ENCODE data around the gene KRTAP10-12. TPM values are rescaled to one million over a fixed set of nuclear protein-coding genes. Genes with fewer than 3 reads are reported as not detected.

KRTAP10-12 gene
- total RNA-seq, 1 experiment from 2014 or later, result not detected

DNA sequence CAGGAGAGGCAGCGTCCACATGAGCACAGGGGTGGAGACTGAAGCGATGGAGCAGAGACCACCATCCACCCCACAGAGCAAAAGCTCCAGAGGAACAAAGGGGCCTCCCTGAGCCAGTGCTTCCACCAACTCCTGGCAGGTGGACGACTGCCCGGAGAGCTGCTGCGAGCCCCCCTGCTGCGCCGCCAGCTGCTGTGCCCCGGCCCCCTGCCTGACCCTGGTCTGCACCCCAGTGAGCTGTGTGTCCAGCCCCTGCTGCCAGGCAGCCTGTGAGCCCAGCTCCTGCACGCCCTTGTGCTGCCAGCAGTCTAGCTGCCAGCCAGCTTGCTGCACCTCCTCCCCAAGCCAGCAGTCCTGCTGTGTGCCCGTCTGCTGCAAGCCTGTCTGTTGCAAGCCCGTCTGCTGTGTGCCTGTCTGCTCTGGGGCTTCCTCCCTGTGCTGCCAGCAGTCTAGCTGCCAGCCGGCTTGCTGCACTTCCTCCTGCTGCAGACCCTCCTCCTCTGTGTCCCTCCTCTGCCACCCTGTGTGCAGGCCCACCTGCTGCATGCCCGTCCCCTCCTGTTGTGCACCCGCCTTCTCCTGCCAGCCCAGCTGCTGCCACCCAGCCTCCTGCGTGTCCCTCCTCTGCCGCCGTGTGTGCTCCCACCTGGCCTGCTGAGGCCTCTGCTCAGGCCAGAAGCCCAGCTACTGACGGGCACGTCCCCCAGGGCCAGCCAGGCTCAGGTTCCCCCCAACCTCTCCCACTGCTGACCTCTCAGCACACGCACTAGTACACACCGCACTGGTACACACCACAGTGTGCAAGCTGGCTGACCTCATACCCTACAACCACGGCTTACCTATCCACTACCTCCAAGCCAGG, 5.4 kb downstream of the KRTAP10-12 start:
- H2AFZ ChIP-seq (ENCODE audit: low read length), result no peak overlapping the region
- no TSS peak for BruUV-seq (replicated peaks)
- H3K9me3 ChIP-seq (ENCODE audit: low read length), result no peaks in the 10 kb centered on the region
- no peaks in the 10 kb centered on the region for H4K20me1 ChIP-seq (ENCODE audit: low read length)
- no peaks in the 10 kb centered on the region for H3K9me2 ChIP-seq (replicated peaks; ENCODE audit: low read length)
- intact Hi-C loops (cut with micrococcal nuclease), result no loop called here
- H3K4me3 ChIP-seq (ENCODE audit: low read length), result no peak overlapping the region
- no peak overlapping the region for H3K27ac ChIP-seq (ENCODE audit: low read length)
- no peak overlapping the region for H3K4me2 ChIP-seq (ENCODE audit: low read length)
- H3K4me1 ChIP-seq (ENCODE audit: insufficient read depth, low read length), result no peaks in the 10 kb centered on the region
- DNase-seq, result no peak
- no peaks in the 10 kb centered on the region for H3F3A ChIP-seq (ENCODE audit: low read length, unreplicated experiment)
- no peaks in the 10 kb centered on the region for H3K79me2 ChIP-seq (ENCODE audit: low read length)
- CTCF ChIA-PET, result interaction anchor here (1.0 kb wide), 1 partner anchor 40 kb away, joined by 3 read pairs; no protein-coding TSS in a partner anchor
- POLR2A ChIA-PET (ENCODE audit: unreplicated experiment), result no interaction called here
- ATAC-seq, result no peak
- TF ChIP-seq EZH2 (IDR thresholded peaks at IDR 0.05; ENCODE audit: low read length, unreplicated experiment), result no peak
- TF ChIP-seq, protein P1, sequence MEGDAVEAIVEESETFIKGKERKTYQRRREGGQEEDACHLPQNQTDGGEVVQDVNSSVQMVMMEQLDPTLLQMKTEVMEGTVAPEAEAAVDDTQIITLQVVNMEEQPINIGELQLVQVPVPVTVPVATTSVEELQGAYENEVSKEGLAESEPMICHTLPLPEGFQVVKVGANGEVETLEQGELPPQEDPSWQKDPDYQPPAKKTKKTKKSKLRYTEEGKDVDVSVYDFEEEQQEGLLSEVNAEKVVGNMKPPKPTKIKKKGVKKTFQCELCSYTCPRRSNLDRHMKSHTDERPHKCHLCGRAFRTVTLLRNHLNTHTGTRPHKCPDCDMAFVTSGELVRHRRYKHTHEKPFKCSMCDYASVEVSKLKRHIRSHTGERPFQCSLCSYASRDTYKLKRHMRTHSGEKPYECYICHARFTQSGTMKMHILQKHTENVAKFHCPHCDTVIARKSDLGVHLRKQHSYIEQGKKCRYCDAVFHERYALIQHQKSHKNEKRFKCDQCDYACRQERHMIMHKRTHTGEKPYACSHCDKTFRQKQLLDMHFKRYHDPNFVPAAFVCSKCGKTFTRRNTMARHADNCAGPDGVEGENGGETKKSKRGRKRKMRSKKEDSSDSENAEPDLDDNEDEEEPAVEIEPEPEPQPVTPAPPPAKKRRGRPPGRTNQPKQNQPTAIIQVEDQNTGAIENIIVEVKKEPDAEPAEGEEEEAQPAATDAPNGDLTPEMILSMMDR (conservative IDR thresholded peaks at IDR 0.05; ENCODE audit: low read depth, low read length), result no peak
- no peak for TF ChIP-seq EZH2phosphoT487 (IDR thresholded peaks at IDR 0.05; ENCODE audit: borderline replicate concordance, low read length)
- H3K9ac ChIP-seq (ENCODE audit: low read length), result no peak overlapping the region
- H3K27me3 ChIP-seq (ENCODE audit: low read length), result no peaks in the 10 kb centered on the region
- H3K36me3 ChIP-seq (ENCODE audit: low read depth, low read length), result no peaks in the 10 kb centered on the region

- intact Hi-C loops (cut with micrococcal nuclease), result no loop called here
- DNase-seq (no peak), ATAC-seq (no peak)
- H3K79me2 ChIP-seq (ENCODE audit: low read length), result no peaks in the 10 kb centered on the region
- TF ChIP-seq, protein P1 (conservative IDR thresholded peaks at IDR 0.05; ENCODE audit: low read depth, low read length), result no peak
- TF ChIP-seq EZH2 (IDR thresholded peaks at IDR 0.05; ENCODE audit: low read length, unreplicated experiment), result no peak
- TF ChIP-seq EZH2phosphoT487 (IDR thresholded peaks at IDR 0.05; ENCODE audit: borderline replicate concordance, low read length), result no peak
- POLR2A ChIA-PET (ENCODE audit: unreplicated experiment), result interaction anchor here (0.6 kb wide), 1 partner anchor 37 kb away, joined by 3 read pairs; the partner anchor contains the start of gene KRTAP12-2
- H3K27ac ChIP-seq (ENCODE audit: low read length), result no peak overlapping the region
- no peaks in the 10 kb centered on the region for H3K9me3 ChIP-seq (ENCODE audit: low read length)
- no peaks in the 10 kb centered on the region for H3F3A ChIP-seq (ENCODE audit: low read length, unreplicated experiment)
- H3K9ac ChIP-seq (ENCODE audit: low read length), result no peak overlapping the region
- CTCF ChIA-PET, result no interaction called here
- no peaks in the 10 kb centered on the region for H3K27me3 ChIP-seq (ENCODE audit: low read length)
- H2AFZ ChIP-seq (ENCODE audit: low read length), result no peak overlapping the region
- no peaks in the 10 kb centered on the region for H3K9me2 ChIP-seq (replicated peaks; ENCODE audit: low read length)
- H4K20me1 ChIP-seq (ENCODE audit: low read length), result no peaks in the 10 kb centered on the region
- H3K4me1 ChIP-seq (ENCODE audit: insufficient read depth, low read length), result no peaks in the 10 kb centered on the region
- no peak overlapping the region for H3K4me3 ChIP-seq (ENCODE audit: low read length)
- BruUV-seq (replicated peaks), result no TSS peak
- no peak overlapping the region for H3K4me2 ChIP-seq (ENCODE audit: low read length)
- H3K36me3 ChIP-seq (ENCODE audit: low read depth, low read length), result no peaks in the 10 kb centered on the region
These were observed 6.2 kb downstream of the KRTAP10-12 start for GRCh38 chr21:44702973-44703730.
